Measurements from ENCODE around the gene PAK1IP1. TPM values are rescaled to one million over a fixed set of nuclear protein-coding genes. Genes with fewer than 3 reads are reported as not detected.
"Not testable (repeated sequence)": the region's sequence is repeated elsewhere in the genome, so short reads cannot be mapped to it uniquely, and the experiment has no call there.

PAK1IP1 gene
- polyA plus RNA-seq, 1 donor from 2014 or later = 30.4 TPM

GRCh38 chr6:10747251-10747972, 52.6 kb downstream of the PAK1IP1 start, which contains the start of gene TMEM14B:
Gene TMEM14B, plus strand, starts transcription at chr6:10747805. Its CDS starts 1,441 bp downstream, at chr6:10749246.
- H4K20me1 ChIP-seq (ENCODE audit: insufficient read depth) = no peaks in the 10 kb centered on the region
- peak within 1 kb of the TSS; percentile 84 for H3K9ac ChIP-seq (ENCODE audit: low read length)
- peak within 1 kb of the TSS; percentile 82 for H3K4me3 ChIP-seq (ENCODE audit: low read length)
- no peaks in the 10 kb centered on the region for H3K9me2 ChIP-seq (ENCODE audit: insufficient read depth, low read length)
- peak within 1 kb of the TSS; percentile 79 for H3K27ac ChIP-seq (ENCODE audit: low read length)
- peak within 1 kb of the TSS; percentile 99 for H2AFZ ChIP-seq (ENCODE audit: low read depth, low read length)
- H3K79me2 ChIP-seq (replicated peaks; ENCODE audit: insufficient read depth, low read length) = peaks cover 19% of the 10 kb centered on the region
- no peaks in the 10 kb centered on the region for H3K27me3 ChIP-seq (ENCODE audit: insufficient read depth, low read depth, low read length)
- TF ChIP-seq, protein P1, sequence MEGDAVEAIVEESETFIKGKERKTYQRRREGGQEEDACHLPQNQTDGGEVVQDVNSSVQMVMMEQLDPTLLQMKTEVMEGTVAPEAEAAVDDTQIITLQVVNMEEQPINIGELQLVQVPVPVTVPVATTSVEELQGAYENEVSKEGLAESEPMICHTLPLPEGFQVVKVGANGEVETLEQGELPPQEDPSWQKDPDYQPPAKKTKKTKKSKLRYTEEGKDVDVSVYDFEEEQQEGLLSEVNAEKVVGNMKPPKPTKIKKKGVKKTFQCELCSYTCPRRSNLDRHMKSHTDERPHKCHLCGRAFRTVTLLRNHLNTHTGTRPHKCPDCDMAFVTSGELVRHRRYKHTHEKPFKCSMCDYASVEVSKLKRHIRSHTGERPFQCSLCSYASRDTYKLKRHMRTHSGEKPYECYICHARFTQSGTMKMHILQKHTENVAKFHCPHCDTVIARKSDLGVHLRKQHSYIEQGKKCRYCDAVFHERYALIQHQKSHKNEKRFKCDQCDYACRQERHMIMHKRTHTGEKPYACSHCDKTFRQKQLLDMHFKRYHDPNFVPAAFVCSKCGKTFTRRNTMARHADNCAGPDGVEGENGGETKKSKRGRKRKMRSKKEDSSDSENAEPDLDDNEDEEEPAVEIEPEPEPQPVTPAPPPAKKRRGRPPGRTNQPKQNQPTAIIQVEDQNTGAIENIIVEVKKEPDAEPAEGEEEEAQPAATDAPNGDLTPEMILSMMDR (IDR thresholded peaks at IDR 0.05; ENCODE audit: poor library complexity, severe bottlenecking) = no peak
- TF ChIP-seq TAF1 (IDR thresholded peaks at IDR 0.05; ENCODE audit: low read depth) = peak; percentile 86
- TF ChIP-seq MXI1 (conservative IDR thresholded peaks at IDR 0.05; ENCODE audit: poor library complexity, severe bottlenecking) = peak; percentile 73
- no peak for TF ChIP-seq RAD21 (conservative IDR thresholded peaks at IDR 0.05)
- peak; percentile 22 for TF ChIP-seq REST (IDR thresholded peaks at IDR 0.05; ENCODE audit: borderline replicate concordance)
- peak; percentile 17 for TF ChIP-seq EP300 (conservative IDR thresholded peaks at IDR 0.05; ENCODE audit: poor library complexity, severe bottlenecking)
- peak; percentile 45 for TF ChIP-seq SMC3 (conservative IDR thresholded peaks at IDR 0.05; ENCODE audit: poor library complexity)
- peak; percentile 90 for TF ChIP-seq POLR2AphosphoS5 (IDR thresholded peaks at IDR 0.05)
- TF ChIP-seq EZH2 (IDR thresholded peaks at IDR 0.05; ENCODE audit: borderline replicate concordance, insufficient read depth, low read length, poor library complexity, severe bottlenecking) = no peak
- H3K36me3 ChIP-seq (ENCODE audit: insufficient read depth, low read length) = no peaks in the 10 kb centered on the region
- H3F3A ChIP-seq (ENCODE audit: insufficient read depth, low read length, poor library complexity, severe bottlenecking) = no peaks in the 10 kb centered on the region
- H3K9me3 ChIP-seq (ENCODE audit: low read length) = no peaks in the 10 kb centered on the region
- H3K4me2 ChIP-seq (ENCODE audit: low read length) = peak within 1 kb of the TSS; percentile 92

DNA sequence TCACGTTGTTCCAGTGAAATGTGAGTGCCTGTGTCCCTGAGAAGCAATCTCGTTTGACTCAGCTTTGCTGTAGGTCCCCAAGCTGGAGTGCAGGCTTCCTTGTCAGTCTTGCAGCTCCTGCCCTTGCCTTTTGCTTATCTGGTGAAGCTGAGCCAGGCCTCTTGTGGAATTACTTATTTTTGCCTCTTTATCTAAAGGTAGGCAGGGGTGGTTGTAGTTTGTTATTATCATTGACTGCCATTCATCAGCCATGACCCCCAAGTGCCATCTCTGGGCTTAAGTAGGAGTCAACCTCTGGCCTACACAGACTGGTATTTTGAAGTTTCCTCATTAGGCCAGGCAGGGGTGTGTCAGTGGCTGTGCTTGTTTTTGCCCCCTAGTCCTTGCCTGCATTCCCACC, 55.0 kb downstream of the PAK1IP1 start:
- H3K79me2 ChIP-seq (replicated peaks; ENCODE audit: insufficient read depth, low read length) = peaks cover 19% of the 10 kb centered on the region
- H3K27me3 ChIP-seq (ENCODE audit: insufficient read depth, low read depth, low read length) = no peaks in the 10 kb centered on the region
- TF ChIP-seq SMC3 (conservative IDR thresholded peaks at IDR 0.05; ENCODE audit: poor library complexity) (no peak), TAF1 (IDR thresholded peaks at IDR 0.05; ENCODE audit: low read depth) (no peak), MXI1 (conservative IDR thresholded peaks at IDR 0.05; ENCODE audit: poor library complexity, severe bottlenecking) (no peak), REST (IDR thresholded peaks at IDR 0.05; ENCODE audit: borderline replicate concordance) (no peak), EP300 (conservative IDR thresholded peaks at IDR 0.05; ENCODE audit: poor library complexity, severe bottlenecking) (no peak), RAD21 (conservative IDR thresholded peaks at IDR 0.05) (no peak), EZH2 (IDR thresholded peaks at IDR 0.05; ENCODE audit: borderline replicate concordance, insufficient read depth, low read length, poor library complexity, severe bottlenecking) (no peak), POLR2AphosphoS5 (IDR thresholded peaks at IDR 0.05) (no peak)
- TF ChIP-seq, protein P1 (IDR thresholded peaks at IDR 0.05; ENCODE audit: poor library complexity, severe bottlenecking) = no peak
- H3K4me2 ChIP-seq (ENCODE audit: low read length) = no peak overlapping the region
- H2AFZ ChIP-seq (ENCODE audit: low read depth, low read length) = no peak overlapping the region
- no peaks in the 10 kb centered on the region for H3K9me3 ChIP-seq (ENCODE audit: low read length)
- H3K36me3 ChIP-seq (ENCODE audit: insufficient read depth, low read length) = peaks cover 4% of the 10 kb centered on the region
- H3F3A ChIP-seq (ENCODE audit: insufficient read depth, low read length, poor library complexity, severe bottlenecking) = no peaks in the 10 kb centered on the region
- no peak overlapping the region for H3K9ac ChIP-seq (ENCODE audit: low read length)
- peak overlapping the region; percentile 82 for H3K4me3 ChIP-seq (ENCODE audit: low read length)
- H3K9me2 ChIP-seq (ENCODE audit: insufficient read depth, low read length) = no peaks in the 10 kb centered on the region
- no peaks in the 10 kb centered on the region for H4K20me1 ChIP-seq (ENCODE audit: insufficient read depth)
- no peak overlapping the region for H3K27ac ChIP-seq (ENCODE audit: low read length)

GRCh38 chr6:10750568-10750967, 55.8 kb downstream of the PAK1IP1 start:
- H3K79me2 ChIP-seq (replicated peaks; ENCODE audit: insufficient read depth, low read length) = peaks cover 19% of the 10 kb centered on the region
- not testable (repeated sequence) for H3K27ac ChIP-seq (ENCODE audit: low read length); H3K36me3 ChIP-seq (ENCODE audit: insufficient read depth, low read length); H3K27me3 ChIP-seq (ENCODE audit: insufficient read depth, low read depth, low read length); H3K4me2 ChIP-seq (ENCODE audit: low read length); H3F3A ChIP-seq (ENCODE audit: insufficient read depth, low read length, poor library complexity, severe bottlenecking); H3K9me2 ChIP-seq (ENCODE audit: insufficient read depth, low read length); H3K9me3 ChIP-seq (ENCODE audit: low read length); H4K20me1 ChIP-seq (ENCODE audit: insufficient read depth); H2AFZ ChIP-seq (ENCODE audit: low read depth, low read length); H3K9ac ChIP-seq (ENCODE audit: low read length); H3K4me3 ChIP-seq (ENCODE audit: low read length)

All from neural cell (in vitro differentiated cells).